ENCODE data around the gene PHGDH.
A peak's percentile ranks its signal among the peaks of the same experiment; 100 is the strongest.
"Not testable (repeated sequence)": the region's sequence is repeated elsewhere in the genome, so short reads cannot be mapped to it uniquely, and the experiment has no call there.

PHGDH gene

DNA sequence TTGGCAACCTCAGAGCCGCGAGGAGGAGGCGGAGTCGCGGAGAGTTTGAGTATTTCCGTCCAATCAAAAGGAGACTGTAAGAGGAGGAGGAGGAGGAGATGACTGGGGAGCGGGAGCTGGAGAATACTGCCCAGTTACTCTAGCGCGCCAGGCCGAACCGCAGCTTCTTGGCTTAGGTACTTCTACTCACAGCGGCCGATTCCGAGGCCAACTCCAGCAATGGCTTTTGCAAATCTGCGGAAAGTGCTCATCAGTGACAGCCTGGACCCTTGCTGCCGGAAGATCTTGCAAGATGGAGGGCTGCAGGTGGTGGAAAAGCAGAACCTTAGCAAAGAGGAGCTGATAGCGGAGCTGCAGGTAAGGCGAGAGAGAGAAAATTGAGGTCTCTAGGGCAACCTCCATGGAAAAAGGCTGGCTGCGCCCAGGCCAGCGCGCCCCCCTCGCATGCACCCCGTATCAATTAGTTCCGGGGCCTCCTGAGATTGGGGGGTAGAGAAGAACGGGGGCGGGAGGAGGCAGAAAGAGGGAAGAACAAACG lies at the start of gene PHGDH:
TSS of gene PHGDH (plus strand) at position 131 of the 538 bp plus-strand sequence. CDS start at position 220, 89 bp downstream.
- peak; percentile 89 for DNase-seq

DNA sequence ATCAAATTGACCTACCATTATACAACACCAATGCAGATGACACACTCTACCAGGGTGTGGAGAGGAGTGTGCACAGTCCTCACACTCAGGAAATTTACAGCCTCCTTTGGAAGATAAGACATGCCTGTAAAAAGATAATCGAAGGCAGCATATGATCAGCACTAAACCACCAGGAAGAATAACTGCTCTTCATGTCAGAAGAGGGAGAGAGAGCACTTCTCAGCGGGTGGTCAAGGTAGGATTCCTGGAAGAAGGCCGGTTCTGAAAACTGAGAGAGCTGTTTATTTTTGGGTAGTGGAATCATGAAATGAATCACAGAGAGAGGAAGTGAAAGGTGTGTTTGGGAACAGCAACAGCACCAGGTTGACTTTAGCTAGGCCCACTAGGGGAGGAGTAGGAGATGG lies 49.7 kb upstream of the PHGDH start:
- no peak for DNase-seq

DNA sequence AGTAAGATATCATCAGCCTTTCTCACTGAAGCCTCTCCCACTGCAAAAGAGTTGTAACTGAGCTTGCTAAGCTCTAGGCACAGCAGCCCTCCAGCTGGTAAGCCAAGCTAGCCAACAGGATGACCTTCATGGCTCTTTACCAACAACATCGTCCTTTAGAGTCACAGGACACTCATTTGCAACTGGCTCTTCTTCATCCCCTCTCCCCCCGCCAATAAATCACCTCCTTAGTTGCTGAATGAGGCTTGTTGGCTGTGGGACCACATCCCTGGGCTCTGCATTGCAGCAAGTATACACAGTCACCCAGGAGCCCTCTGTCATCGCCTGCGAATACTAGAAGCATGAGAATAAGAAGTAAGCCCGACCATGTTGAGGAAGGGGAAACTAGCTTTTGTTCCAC lies 47.7 kb upstream of the PHGDH start:
- DNase-seq = no peak

DNA sequence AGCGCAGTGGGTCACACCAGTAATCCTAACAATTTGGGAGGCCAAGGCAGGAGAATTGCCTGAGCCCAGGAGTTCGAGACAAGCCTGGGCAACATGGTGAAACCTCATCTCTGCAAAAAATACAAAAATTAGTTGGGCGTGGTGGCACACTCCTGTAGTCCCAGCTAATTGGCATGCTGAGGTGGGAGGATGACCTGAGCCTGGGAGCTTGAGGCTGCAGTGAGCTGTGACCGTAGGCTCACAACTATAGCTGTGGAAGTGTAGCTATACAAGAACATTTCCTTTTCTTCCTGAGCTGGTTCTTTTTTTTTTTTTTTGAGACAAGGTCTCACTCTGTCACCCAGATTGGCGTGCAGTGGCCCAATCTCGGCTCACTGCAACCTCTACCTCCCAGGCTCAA lies 44.6 kb upstream of the PHGDH start:
- no peak for DNase-seq

DNA sequence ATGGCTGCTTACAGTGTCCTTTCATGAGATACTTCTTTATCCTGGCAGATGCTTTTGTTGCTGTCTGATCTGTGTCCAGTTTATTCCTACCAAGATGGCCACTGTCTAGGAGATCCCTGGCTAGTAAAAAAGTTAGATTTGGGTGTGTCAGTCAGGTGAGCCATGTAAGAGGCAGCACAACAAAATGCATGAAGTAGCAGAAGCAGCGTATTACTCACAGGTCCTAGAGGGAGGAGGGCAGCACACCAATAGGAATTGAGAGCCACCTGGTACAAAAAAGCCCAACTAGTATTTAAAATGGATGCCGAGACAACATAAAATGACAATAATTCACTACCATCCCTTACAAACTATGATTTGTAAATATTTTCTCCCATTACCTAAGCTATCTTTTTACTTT lies 40.8 kb upstream of the PHGDH start:
- no peak for DNase-seq

DNA sequence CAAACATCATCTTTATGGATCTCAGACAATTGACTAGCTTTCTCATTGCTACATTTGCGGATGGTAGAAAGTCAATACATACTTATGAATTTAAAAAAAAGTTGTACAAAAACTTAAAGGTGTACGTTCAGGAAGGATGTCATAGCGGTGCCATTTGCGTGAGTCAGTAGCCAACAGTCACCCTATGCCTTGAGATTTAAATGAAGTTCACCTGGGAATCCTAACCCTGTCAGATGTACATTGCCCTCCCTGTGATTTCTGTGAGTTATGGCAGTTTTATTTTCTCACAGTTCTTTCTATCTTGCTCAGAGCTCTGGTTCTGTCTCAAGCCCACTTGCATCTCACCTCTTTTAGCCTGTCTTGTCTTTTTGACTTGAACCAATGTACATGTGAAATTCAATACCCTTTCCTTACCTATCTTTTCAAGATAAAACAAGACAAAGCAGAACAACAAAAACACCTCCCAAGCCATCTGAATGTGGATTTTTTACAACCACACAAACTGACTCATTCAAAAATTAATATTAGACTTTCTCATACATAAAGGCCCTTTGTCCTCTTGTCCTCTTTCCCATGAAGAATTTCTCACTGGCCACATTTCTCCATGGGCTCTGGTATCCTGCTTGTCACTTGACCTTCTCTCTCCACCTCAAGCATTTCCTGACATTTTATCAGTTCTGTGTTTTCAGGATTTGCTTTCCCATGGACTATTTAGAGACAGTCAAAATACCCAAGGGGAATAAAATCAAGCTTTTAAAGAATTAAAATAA lies 38.4 kb upstream of the PHGDH start:
- no peak for DNase-seq

DNA sequence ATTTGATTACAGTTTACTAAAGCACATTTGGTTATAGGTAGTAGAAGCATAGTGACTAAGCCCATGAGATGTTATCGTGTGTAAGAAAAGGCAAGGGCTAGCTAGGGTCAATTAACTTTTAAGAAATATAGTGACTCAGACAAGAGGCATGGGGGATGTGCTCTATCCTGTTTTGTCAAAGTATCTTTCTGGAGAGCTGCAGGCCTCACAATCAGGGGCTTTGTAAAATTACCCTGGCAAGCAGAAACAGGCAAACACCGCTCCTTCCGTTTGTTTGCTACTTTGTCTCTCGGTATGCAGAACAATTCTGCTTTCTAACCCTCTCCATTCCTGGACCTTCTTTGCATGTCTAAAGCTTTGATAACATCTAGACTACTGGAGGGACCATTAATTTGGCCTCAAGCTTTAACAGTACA lies 37.6 kb upstream of the PHGDH start:
- no peak for DNase-seq

DNA sequence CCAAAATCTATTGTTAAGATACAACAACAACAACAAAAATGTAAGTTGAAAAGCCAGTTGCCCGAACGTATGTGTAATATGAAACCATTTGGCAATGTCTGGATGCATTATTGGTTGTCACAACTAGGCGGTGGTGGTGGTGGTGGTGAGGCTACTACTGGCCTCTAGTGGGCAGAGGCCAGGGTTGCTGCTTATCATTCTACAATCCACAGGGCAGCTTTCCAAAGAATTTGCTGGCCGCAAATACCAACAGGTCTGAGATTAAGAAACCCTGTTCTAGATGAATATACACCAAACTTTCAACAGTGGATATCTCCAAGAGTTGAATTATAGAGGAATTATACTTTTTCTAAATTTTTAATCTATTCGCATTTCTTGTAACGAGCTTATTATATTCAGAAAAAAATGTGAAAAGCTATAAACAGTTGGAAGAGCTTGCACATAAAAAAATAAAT lies 36.9 kb upstream of the PHGDH start:
- DNase-seq = no peak

DNA sequence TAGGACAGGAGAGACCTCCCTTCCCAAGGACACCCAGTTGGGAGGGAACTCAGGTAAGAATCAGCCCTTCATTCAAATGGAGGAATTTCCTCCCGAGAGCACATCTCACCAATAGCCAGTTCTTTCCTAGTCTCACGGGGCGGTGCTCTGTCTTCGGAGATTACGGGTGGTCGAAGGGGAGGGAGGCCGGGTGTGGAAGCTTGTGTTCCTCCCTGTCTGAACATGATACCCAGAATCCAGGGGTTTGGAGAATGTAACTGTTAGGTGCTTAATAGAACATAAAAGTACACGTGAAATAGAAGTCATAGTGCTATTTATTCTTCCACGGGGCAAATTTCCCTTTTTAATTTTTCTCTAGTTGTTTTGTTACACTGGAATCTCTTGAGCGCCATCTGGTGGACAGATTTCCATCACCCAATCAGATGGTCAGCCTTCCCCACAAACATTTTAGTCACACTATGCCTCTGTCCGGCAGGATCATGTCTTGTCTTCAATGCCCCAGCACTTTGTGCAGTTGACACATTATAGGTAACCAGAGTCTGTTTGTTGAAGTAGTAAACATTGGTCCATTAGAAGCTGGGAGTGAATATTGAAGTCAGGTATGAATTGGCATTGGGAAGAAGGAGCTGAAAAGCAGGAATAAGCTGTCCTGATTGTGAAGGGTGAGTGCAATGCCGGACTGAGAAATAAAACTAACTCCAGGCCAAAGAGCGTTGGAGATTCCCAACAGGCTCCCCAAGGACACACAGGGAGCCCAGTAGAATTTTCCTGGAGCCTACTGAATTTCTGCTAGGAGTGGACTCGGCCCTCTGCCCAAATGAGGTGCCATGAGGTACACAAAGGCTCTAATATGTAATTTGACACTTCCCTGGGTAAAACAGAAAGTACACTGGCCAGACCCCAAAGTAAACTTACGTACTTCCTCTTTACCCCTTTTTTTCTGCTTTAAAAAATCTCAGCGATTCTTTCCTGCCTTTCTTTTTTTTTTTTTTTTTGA lies 36.1 kb upstream of the PHGDH start:
- peak; percentile 43 for DNase-seq

DNA sequence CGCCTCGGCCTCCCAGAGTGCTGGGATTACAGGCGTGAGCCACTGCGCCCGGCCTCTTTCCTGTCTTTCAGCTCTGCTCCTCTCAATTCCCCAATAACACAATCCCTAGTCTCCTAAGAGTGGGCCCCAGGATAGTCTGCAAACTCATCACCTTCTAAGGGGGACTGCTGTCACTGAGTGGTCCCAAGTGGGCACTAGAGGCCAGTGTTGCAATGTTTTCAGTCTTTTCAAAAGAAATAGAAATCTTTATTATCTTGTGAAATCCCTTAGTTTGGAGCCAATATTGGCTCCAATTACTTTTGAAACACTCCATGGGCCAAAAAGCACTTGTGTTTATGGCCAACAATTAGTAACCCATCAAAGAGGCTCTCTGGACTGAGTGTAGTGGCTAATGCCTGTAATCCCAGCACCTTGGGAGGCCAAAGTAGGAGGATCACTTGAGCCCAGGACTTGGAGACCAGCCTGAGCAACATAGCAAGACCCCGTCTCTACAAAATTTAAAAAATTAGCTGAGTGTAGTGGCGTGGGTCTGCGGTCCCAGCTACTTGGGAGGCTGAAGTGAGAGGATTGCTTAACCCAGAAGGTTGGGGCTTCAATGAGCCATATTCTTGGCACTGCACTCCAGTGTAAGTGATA lies 35.0 kb upstream of the PHGDH start:
- DNase-seq = no peak

DNA sequence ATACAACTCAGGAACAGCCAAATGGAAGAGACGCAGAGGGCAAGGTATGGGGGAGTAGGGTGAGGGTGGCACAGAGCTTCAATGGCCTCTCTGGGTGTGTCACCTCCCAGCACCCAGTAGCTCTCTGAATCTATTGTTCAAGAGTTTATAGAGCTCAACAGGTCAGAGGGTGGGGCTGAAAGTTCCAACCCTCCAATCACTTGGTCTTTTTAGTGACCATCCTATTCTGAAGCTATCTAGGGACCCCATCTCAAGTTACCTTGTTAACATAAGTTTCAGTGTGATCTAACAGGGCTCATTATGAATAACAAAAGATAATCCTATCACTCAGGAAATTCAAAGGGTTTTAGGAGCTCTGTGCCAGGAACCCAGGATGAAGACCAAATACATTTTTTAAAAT lies 32.5 kb upstream of the PHGDH start:
- no peak for DNase-seq

DNA sequence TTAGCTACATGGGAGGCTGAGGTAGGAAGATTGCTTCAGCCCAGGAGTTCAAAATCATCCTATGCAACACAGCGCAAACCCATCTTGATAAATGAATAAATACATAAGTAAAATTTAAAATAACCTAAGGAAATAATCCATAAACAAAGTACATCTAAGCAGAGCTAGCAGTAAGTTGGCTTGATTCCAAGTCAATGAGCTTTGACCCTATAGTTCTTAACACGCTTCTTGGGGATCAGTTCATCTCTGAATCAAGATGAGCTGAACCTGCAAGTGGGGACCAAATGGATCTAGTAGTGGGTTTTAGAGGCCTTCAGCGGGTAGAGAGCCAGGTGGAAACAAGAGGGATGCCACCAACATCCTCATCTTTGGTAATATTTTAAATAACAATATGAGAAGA lies 31.5 kb upstream of the PHGDH start:
- DNase-seq = no peak

DNA sequence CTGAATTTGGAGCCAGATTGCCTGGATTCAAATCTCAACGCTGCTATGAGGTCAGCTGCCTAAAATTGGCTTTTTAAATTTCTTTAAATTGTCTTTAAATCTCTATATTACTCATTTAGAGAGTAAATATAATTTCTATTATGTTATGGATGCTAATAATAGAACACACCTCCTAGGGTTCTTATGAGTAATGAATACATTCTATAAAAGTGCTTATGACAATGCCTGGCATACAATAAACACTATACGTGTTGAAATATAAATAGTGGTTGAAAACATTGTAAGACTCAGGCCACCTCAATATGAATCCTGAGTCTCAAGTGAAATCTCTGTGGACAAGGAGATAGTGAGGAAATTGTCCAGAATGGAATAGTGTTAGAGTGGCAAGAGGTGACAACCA lies 31.0 kb upstream of the PHGDH start:
- no peak for DNase-seq

DNA sequence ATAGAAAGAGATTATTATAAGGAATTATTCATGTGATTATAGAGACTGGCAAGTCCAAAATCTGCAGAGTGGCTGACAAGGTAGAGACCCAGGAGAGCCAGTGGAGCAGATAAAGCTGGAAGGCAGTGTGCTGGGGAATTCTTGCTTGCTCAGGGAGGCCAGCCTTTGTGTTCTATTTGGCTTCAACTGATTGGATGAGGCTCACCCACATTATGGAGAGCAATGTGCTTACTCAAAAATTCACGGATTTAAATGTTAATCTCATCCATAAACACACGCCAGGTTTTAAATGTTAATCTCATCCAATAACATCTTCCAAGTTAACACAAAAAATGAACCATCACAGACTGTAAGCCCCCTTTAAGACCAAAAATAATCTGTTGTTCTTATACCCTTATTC lies 30.2 kb upstream of the PHGDH start:
- DNase-seq = no peak

DNA sequence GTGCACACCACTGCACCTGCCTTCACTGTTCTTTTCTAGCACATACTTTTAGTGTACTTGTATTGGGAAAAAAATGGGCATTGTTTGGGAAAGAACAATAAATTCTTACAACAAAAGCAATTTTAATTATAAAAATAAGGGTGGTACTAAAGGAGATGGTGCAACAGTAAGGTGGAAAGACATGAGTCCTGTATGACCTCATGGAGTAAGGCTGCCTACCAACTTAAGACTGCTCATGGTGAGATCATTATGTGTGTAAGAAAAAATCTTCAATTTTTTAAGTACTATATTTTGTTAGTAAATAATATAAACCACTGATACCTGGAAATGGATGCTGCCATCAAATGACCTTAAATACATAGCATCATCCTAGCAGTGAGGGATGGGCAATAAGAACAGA lies 29.6 kb upstream of the PHGDH start:
- no peak for DNase-seq

DNA sequence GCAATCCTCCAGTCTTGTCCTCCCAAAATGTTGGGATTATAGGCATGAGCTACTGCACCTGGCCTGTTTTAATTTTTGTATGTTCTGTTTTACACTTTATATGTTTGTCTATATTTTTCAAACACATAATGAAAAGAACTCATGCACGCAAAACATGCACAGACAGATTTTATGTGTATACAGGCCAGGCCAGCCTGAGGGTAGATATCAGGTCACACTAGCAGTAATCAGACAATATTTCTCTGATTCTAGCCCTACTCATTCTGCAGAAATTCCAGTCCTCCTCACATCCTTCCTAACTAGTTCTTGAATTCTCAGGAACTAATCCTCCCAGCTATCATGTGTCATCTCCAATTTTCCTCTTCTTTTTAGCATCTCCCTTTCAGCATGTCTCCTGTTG lies 27.8 kb upstream of the PHGDH start:
- no peak for DNase-seq

DNA sequence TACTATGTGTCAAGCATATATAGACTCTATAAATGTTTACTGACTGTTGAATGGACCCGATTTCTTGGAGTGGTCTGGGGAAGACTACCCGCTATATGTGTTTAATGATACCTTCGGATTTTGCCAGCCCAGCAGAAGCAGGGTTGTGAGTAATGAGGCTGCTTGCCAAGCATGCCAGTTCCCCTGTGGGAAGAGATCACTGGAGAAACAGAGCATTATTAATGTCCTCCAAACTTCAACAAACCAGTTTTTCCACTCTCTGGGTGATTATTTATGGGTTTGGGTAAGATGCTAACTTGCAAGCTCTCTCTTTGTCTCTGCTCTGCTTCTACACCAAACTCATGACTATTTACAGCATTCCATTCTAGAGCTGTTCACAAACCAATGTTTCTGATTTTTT lies 25.1 kb upstream of the PHGDH start:
- no peak for DNase-seq

DNA sequence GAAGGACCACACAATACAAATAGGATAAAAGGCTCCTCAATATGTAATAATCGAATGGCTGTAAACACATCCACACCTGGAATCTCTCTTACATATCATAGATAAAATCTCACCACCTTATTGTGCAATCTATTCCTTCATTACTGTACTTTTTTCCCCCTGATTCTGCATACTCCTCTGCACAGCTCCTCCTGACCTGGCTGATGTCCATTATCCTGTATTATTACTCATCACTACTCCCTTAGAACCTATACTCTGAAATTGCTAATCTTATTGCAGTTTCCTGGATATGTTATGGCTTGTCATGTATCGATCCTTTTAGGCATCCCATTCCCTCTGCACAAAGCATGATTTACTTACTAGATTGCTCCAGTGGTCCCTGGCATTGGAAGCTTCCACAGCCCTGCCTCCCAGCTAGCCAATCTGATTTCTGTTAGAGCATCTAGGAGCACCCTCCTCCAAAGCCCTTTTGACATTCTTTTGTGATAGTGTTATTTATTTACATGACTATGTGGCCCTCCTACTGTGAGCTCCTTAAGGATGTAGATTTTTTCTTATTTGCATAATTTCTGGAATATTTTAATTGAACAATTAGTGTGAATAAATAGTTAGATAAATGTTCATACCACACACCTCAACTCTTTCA lies 24.2 kb upstream of the PHGDH start:
- DNase-seq = no peak

DNA sequence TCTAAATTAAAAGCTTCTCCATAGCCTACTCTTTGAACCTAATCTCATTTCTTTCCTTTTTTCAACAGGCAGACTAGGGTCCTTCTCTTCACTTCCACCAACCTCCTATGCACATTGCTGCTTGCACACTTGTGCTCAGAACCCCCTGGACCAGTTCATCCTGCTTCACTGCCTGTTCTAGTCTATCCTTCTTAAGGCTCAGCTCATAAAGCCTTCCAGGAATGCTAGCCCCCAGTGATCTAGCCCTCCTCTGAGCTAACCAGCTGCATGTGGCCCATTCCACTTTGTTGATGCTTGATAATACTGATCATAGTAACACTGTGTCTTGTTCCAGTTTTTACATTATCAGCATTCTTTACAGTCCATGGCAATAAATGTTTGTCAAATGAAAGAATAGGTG lies 22.9 kb upstream of the PHGDH start:
- no peak for DNase-seq

DNA sequence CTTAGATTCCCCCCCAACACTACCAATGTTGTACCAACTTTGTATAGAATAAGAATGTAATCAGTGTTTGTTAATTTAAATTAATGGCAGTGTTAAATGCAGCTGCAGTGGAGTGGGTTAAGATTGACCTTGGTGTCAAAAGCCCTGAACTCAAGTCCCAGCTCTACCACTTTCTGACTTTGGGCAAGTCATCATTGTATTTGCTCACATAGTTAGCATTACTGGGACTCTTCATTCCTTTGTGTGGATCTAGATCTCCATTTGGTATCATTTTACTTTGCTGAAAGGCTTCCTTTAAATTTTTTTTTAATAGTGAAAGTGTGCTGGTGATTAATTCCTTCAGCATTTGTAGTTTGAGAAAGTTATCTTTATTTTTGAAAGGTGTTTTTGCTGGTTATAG lies 22.2 kb upstream of the PHGDH start:
- DNase-seq = no peak

DNA sequence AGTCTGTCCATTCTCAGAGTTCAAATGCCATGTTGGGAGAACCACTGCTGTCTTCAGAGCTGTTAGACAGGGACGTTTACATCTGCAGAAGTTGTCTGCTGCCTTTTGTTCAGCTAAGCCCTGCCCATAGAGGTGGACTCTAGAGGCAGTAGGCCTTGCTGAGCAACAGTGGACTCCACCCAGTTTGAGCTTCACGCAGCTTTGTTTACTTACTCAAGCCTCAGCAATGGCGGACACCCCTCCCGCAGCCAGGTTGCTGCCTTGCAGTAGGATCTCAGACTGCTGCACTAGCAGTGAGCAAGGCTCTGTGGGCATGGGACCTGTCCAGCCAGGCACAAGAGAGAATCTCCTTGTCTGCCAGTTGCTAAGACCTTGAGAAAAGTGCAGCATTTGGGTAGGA lies 14.9 kb upstream of the PHGDH start:
- not testable (repeated sequence) for DNase-seq

DNA sequence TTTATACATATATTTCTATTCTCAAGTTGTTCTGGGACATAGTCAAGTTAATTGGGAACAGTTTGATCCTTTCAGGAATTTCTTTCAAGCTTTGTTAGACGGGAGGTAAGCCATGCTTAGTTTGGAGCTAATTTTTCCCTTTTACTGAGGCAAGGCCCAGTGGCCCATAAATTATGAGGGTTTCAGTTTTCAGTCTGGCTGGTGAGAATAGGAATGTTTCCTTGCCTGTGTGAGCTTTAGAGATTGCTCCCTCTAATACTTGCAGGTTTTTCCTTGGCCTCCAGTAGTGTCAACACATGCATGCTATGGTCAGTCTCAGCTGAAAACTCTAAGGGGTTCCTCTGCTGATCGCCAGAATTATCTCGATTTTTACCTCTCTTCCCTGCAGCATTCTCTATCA lies 14.1 kb upstream of the PHGDH start:
- DNase-seq = no peak

DNA sequence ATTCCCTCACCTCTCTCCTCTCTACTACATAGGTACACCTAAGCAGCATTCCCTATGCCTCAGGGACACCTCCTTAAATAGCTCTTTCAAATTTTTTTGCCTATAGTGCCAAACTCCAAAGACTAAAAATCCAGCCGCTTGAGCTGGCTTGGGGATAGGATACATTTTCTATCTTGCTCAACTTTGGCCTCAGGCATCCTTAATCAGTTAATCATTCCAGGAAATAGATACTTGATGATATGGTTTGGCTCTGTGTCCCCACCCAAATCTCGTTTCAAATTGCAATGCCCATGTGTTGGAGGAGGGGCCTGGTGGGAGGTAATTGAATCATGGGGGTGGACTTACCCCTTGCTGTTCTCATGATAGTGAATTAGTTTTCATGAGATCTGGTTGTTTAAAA lies 11.4 kb upstream of the PHGDH start:
- DNase-seq = no peak
